DOHH2 (cell line): ENCODE measurements around the gene BCAR1.

Experiments
- H3F3A ChIP-seq: fragments of 200-600 bp; sonication (generic), shearing (Covaris generic); 2 replicates; pipeline ENCODE4 v1.6.0; 2016; ENCODE audit warnings: antibody characterized with exemption, mild to moderate bottlenecking; ENCODE audit not compliant: control insufficient read depth, insufficient read depth
- H3K27ac ChIP-seq: fragments of 200-600 bp; sonication (generic); 2 replicates; pipeline ENCODE4 v1.5.1; 2014; ENCODE audit warnings: low read depth, mild to moderate bottlenecking, low read length, moderate library complexity
- H3K27me3 ChIP-seq: fragments of 200-600 bp; sonication (generic); 2 replicates; pipeline ENCODE4 v1.6.1; 2014; ENCODE audit warnings: mild to moderate bottlenecking, low read length, mixed read lengths; ENCODE audit not compliant: control insufficient read depth
- H3K36me3 ChIP-seq: fragments of 200-600 bp; sonication (generic); 2 replicates; pipeline ENCODE4 v1.6.1; 2014; ENCODE audit warnings: mild to moderate bottlenecking, low read length, moderate library complexity, mixed read lengths; ENCODE audit not compliant: control insufficient read depth
- H3K4me1 ChIP-seq: fragments of 200-600 bp; sonication (generic); 2 replicates; pipeline ENCODE4 v1.6.1; 2014; ENCODE audit warnings: mild to moderate bottlenecking, low read length, mixed read lengths; ENCODE audit not compliant: control insufficient read depth
- H3K4me2 ChIP-seq: fragments of 200-600 bp; sonication (generic); 2 replicates; pipeline ENCODE4 v1.6.0; 2014; ENCODE audit warnings: mild to moderate bottlenecking, low read length, moderate library complexity
- H3K4me3 ChIP-seq: fragments of 200-600 bp; sonication (generic); 2 replicates; pipeline ENCODE4 v1.5.1; 2014; ENCODE audit warnings: mild to moderate bottlenecking, low read length, mixed read lengths
- H3K79me2 ChIP-seq: fragments of 200-600 bp; sonication (generic); 2 replicates; pipeline ENCODE4 v1.6.1; 2014; ENCODE audit warnings: mild to moderate bottlenecking, low read length, mixed read lengths; ENCODE audit not compliant: control insufficient read depth
- H3K9me2 ChIP-seq: fragments of 200-600 bp; sonication (generic); replicated peaks from 2 replicates; pipeline ENCODE4 v1.6.1; 2014; ENCODE audit warnings: mild to moderate bottlenecking, low read length, mixed read lengths; ENCODE audit not compliant: control insufficient read depth
- H3K9me3 ChIP-seq: fragments of 200-600 bp; sonication (generic); 2 replicates; pipeline ENCODE4 v1.6.1; 2014; ENCODE audit warnings: antibody characterized with exemption, low read length, mixed read lengths; ENCODE audit not compliant: control insufficient read depth, insufficient read depth
- H4K20me1 ChIP-seq: fragments of 200-600 bp; sonication (generic); 2 replicates; pipeline ENCODE4 v1.6.0; 2014; ENCODE audit warnings: low read depth, mild to moderate bottlenecking, antibody characterized with exemption, low read length, moderate library complexity; ENCODE audit not compliant: control insufficient read depth, insufficient read depth
- CTCF ChIP-seq: fragments of 200-600 bp; sonication (generic); IDR thresholded peaks from one replicate; pipeline ENCODE4 v1.5.1; 2014; ENCODE audit warnings: antibody characterized with exemption, mild to moderate bottlenecking, low read depth, low read length; ENCODE audit not compliant: poor library complexity, severe bottlenecking
- EZH2phosphoT487 ChIP-seq: fragments of 200-600 bp; sonication (generic); IDR thresholded peaks from 2 replicates; pipeline ENCODE4 v1.6.1; 2017; ENCODE audit warnings: borderline replicate concordance, mild to moderate bottlenecking, antibody characterized with exemption, low read length, moderate library complexity, mixed read lengths

The BCAR1 gene

GRCh38 chr16:75289189-75289588 is 37.8 kb upstream of the BCAR1 start:
- H3F3A ChIP-seq, result no peaks in the 10 kb centered on the region
- H3K9me3 ChIP-seq, result no peaks in the 10 kb centered on the region
- no peaks in the 10 kb centered on the region; the same call in 1 of the 2 replicates for H3K36me3 ChIP-seq
- no peak overlapping the region for H3K4me3 ChIP-seq
- no peak for TF ChIP-seq CTCF
- no peak for TF ChIP-seq EZH2phosphoT487
- H3K4me2 ChIP-seq, result no peak overlapping the region
- no peaks in the 10 kb centered on the region for H4K20me1 ChIP-seq
- H3K27me3 ChIP-seq, result no peaks in the 10 kb centered on the region
- H3K27ac ChIP-seq, result no peak overlapping the region
- no peaks in the 10 kb centered on the region for H3K79me2 ChIP-seq
- H3K4me1 ChIP-seq, result no peaks in the 10 kb centered on the region
- H3K9me2 ChIP-seq, result no peaks in the 10 kb centered on the region

DNA sequence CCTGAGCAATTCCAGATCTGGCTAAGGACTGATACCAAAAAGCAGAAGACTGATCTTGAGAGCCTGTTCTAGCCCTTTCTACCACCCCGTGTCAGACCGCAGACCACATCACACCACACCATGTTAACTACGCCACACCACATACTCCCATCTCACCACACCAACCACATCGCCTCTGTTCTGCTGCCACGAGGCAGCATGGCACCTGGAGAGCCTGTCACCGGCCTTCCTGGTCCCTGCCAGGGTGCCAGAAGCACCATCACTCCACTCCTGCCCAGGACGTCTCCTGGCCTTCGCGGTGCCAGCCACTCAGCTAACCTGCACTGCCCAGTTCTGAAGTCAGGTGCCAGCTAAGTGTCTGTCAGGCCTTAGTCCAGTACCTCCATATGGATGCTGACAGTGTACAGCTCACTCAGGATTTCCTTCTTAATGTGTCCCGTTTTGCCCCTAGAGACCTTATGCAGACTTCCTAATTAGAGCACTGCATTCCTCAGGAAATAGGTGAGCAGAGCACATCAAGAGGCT is 37.2 kb upstream of the BCAR1 start:
- no peak overlapping the region for H3K4me2 ChIP-seq
- no peaks in the 10 kb centered on the region; the same call in 1 of the 2 replicates for H3K36me3 ChIP-seq
- no peaks in the 10 kb centered on the region for H3F3A ChIP-seq
- no peaks in the 10 kb centered on the region for H4K20me1 ChIP-seq
- no peaks in the 10 kb centered on the region for H3K9me2 ChIP-seq
- no peak overlapping the region for H3K27ac ChIP-seq
- H3K9me3 ChIP-seq, result no peaks in the 10 kb centered on the region
- no peak for TF ChIP-seq EZH2phosphoT487
- no peak for TF ChIP-seq CTCF
- no peaks in the 10 kb centered on the region for H3K4me1 ChIP-seq
- no peak overlapping the region for H3K4me3 ChIP-seq
- no peaks in the 10 kb centered on the region for H3K27me3 ChIP-seq
- no peaks in the 10 kb centered on the region for H3K79me2 ChIP-seq

- Histone ChIP-seq H3K4me2 (no peak overlapping the region), H3K27ac (no peak overlapping the region)
Observed at GRCh38 chr16:75288181-75288580, 36.8 kb upstream of the BCAR1 start.

More at GRCh38 chr16:75288181-75288580, 36.8 kb upstream of the BCAR1 start:
- Histone ChIP-seq H3K9me3 (no peaks in the 10 kb centered on the region), H3K4me3 (no peak overlapping the region), H3K27me3 (no peaks in the 10 kb centered on the region), H3K4me1 (no peaks in the 10 kb centered on the region), H3K79me2 (no peaks in the 10 kb centered on the region), H3F3A (no peaks in the 10 kb centered on the region), H3K9me2 (no peaks in the 10 kb centered on the region), H4K20me1 (no peaks in the 10 kb centered on the region), H3K36me3 (no peaks in the 10 kb centered on the region; the same call in 1 of the 2 replicates)
- TF ChIP-seq CTCF (no peak), EZH2phosphoT487 (no peak)
